Measurements from ENCODE around the gene BPIFB2.

The BPIFB2 gene

DNA sequence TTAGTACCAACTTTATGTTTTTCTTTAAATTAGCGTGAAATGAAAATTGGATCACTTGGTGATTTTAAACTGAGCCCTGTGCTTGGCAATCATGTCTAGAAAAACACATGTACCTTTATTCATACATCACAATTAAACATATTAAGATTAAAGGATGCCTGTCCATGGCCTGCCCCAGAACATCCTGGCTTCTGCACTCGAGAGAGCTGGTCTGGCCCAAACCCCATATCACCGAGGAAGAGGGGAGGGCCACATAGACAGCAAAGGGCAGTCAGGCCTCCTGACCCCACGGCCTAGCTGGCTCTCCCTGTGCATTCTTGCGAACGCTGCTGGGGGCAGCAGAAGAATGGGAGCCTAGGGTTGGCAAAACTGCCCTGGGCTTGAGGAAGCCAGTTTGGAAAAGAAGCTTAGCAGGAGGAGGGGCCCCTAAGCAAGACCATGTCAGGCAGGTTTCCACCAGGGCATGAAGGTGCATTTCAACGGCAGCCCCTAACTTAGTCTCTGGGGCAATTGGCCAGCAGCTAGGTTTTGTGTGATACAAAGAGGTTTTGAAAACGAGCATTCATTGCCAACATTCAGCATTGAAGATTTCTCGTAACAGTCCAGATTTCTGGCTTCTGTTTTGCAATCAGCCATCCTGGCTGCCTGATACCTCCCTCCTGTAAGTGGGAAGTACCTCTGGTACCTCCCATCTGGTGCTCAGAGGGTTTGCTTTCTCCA lies 54.8 kb downstream of the BPIFB2 start:
- DNase-seq (ENCODE audit: low read depth in 1 of 2, low spot score in 1 of 2): no peak
- in situ Hi-C loops (cut with HindIII; ENCODE audit: low pct_unique_long_range_greater_than_20kb, low sequenced_read_pairs): no loop called here
- no peak for TF ChIP-seq JUND (IDR thresholded peaks at IDR 0.05; ENCODE audit: low read depth)

DNA sequence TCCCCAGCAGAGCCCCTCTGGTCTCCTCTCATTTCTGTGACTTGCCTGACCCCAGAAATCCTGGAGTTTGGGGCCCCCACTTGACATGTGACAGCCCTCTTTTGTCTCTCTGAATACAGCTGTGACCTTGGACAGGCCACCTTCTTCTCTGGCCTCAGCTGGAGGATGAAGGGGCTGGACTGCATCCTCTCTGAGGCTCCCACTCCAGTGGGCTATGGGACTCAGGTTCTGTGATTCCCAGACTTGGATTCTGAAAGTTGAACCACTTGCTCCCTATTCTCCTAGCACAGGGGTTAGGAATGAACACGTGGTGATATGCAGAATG lies 55.3 kb downstream of the BPIFB2 start:
- in situ Hi-C loops (cut with HindIII; ENCODE audit: low pct_unique_long_range_greater_than_20kb, low sequenced_read_pairs): no loop called here
- no peak for TF ChIP-seq JUND (IDR thresholded peaks at IDR 0.05; ENCODE audit: low read depth)
- DNase-seq (ENCODE audit: low read depth in 1 of 2, low spot score in 1 of 2): no peak

DNA sequence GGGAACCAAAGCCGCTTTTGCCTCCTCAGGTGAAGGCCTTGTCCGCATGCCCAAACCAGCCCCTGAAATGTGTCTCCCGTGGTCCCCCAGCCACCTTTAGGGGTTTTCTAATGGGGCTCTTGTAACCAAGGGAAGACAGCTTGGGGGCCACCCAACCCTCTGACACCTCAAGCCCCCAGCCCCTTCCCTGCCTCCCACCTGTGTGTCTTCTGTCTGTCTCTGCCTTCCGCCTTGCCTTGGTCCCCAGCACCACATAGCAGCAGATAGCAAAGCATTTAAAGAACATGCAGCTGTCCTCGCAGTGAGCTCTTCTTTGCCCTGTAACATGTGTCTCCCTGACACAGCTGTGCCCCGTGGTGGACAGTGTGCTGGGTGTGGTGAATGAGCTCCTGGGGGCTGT lies 55.8 kb downstream of the BPIFB2 start:
- in situ Hi-C loops (cut with HindIII; ENCODE audit: low pct_unique_long_range_greater_than_20kb, low sequenced_read_pairs): no loop called here
- TF ChIP-seq JUND (IDR thresholded peaks at IDR 0.05; ENCODE audit: low read depth): no peak
- DNase-seq (ENCODE audit: low read depth in 1 of 2, low spot score in 1 of 2): no peak

DNA sequence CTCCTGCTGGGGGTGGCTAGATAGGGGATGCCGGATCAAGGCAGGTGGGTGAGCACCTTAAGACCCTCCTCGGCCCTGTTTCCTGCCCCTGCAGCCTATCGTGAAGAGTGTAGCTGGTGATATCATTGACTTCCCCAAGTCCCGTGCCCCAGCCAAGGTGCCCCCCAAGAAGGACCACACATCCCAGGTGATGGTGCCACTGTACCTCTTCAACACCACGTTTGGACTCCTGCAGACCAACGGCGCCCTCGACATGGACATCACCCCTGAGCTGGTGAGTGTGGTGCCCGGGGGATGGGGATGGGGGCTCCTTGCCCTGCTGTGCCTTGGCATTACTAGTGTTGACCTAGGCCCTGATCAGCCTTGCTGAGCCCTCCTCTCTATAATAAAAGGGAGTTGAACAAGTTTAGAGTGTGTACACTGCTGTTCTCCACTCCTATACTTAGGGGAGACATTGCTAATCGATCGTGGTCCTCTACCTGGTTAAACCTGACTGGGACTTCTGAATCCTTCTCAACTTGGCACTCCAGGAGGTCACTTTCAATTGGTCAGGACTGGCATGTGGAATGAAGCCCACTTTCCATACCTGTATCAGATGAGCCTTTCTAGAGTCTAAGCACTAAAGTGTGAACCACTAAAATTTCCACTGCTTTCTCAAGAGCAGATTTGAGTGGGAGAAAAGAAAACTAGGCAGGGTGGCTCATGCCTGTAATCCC lies 57.2 kb downstream of the BPIFB2 start:
- in situ Hi-C loops (cut with HindIII; ENCODE audit: low pct_unique_long_range_greater_than_20kb, low sequenced_read_pairs): no loop called here
- no peak for DNase-seq (ENCODE audit: low read depth in 1 of 2, low spot score in 1 of 2)

DNA sequence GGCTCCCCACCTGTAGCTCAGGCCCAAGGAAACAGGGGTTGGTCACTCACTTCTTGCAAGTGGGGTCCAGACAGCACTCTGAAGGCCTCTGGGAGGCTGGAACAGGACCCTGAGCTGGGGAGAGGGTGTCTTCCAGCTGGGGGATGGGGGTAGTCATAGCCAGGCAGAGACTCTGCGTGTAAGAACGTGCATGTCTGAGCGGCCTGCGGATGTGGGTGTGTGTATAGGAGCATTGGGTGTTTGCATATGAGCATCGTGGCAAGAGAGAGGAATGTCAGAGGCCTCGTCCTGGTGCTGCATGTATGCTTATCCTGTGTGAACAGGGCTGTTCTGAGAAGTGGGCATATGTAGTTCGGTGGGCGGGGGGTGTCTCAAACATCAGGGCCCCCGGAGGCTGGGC lies 58.3 kb downstream of the BPIFB2 start:
- TF ChIP-seq JUND (IDR thresholded peaks at IDR 0.05; ENCODE audit: low read depth): no peak
- DNase-seq (ENCODE audit: low read depth in 1 of 2, low spot score in 1 of 2): no peak
- in situ Hi-C loops (cut with HindIII; ENCODE audit: low pct_unique_long_range_greater_than_20kb, low sequenced_read_pairs): no loop called here

More for the DNA sequence above, 57.2 kb downstream of the BPIFB2 start:
- no peak for TF ChIP-seq JUND (IDR thresholded peaks at IDR 0.05; ENCODE audit: low read depth)

DNA sequence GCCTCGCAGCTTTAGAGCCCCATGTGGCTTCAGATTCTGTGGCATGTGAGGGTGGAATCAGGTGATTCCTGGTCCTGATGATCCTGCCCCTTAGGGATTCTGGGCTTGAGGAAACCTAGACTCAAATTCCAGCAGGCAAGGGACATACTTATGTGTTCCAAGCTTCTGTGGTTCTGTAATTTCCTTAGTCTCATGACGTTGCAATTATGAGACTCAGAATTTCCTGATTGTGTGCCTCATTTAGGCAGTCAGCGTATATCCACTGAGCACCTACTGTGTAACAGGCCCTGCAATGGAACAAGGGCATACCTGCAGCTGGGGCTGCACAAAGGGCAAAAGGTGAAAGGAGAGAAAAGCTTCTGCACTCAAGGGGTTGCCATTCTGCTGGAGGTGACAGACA lies 60.3 kb downstream of the BPIFB2 start:
- in situ Hi-C loops (cut with HindIII; ENCODE audit: low pct_unique_long_range_greater_than_20kb, low sequenced_read_pairs): no loop called here
- no peak for TF ChIP-seq JUND (IDR thresholded peaks at IDR 0.05; ENCODE audit: low read depth)
- no peak for DNase-seq (ENCODE audit: low read depth in 1 of 2, low spot score in 1 of 2)

DNA sequence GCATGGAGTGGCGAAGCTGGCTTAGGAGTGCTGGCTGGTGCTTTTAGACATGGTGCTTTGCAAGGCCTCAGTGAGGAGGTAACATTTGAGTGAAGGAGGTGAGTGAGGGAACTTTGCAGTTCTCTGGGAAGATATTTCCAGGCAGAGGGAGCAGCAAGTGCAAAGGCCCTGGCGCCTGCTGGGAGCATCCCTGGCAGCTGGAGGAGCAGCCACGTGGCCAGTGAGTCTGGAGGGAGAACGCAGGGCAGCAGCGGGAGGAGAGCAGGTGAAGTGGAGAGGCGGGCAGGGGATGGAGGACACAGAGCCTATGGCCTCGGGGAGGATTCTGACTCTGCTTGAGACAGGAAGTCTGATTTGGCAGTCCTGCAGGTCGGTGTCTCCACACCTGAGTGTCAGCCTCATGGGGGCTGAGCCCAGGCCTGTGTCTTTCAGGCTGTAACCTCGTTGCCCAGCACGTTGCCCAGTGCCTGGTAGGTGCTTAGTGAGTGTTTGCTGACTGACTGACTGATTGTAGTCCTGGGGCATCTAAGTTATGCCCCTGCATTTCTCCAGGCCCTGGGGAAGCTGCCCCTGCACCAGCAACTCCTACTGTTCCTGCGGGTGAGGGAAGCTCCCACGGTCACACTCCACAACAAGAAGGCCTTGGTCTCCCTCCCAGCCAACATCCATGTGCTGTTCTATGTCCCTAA lies 60.9 kb downstream of the BPIFB2 start:
- in situ Hi-C loops (cut with HindIII; ENCODE audit: low pct_unique_long_range_greater_than_20kb, low sequenced_read_pairs): no loop called here
- DNase-seq (ENCODE audit: low read depth in 1 of 2, low spot score in 1 of 2): no peak
- no peak for TF ChIP-seq JUND (IDR thresholded peaks at IDR 0.05; ENCODE audit: low read depth)

DNA sequence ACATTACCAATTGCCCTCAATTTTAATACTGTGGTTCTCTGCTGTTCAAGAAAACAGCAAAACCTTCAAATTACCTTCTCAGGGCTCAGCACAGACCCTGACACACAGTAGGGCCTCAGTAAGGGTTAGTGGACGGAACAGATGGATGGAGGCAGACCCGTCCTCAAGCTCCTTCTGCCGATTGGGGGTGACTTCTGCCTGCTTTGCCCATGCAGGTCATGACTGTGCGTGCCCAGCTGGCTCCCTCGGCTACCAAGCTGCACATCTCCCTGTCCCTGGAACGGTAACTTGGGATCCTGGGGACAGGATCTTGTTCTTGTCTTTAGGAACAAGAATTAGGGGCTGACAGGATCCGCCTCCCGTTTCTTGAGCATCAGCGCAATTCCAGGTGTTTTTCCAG lies 62.2 kb downstream of the BPIFB2 start:
- no peak for TF ChIP-seq JUND (IDR thresholded peaks at IDR 0.05; ENCODE audit: low read depth)
- no peak for DNase-seq (ENCODE audit: low read depth in 1 of 2, low spot score in 1 of 2)
- in situ Hi-C loops (cut with HindIII; ENCODE audit: low pct_unique_long_range_greater_than_20kb, low sequenced_read_pairs): no loop called here

DNA sequence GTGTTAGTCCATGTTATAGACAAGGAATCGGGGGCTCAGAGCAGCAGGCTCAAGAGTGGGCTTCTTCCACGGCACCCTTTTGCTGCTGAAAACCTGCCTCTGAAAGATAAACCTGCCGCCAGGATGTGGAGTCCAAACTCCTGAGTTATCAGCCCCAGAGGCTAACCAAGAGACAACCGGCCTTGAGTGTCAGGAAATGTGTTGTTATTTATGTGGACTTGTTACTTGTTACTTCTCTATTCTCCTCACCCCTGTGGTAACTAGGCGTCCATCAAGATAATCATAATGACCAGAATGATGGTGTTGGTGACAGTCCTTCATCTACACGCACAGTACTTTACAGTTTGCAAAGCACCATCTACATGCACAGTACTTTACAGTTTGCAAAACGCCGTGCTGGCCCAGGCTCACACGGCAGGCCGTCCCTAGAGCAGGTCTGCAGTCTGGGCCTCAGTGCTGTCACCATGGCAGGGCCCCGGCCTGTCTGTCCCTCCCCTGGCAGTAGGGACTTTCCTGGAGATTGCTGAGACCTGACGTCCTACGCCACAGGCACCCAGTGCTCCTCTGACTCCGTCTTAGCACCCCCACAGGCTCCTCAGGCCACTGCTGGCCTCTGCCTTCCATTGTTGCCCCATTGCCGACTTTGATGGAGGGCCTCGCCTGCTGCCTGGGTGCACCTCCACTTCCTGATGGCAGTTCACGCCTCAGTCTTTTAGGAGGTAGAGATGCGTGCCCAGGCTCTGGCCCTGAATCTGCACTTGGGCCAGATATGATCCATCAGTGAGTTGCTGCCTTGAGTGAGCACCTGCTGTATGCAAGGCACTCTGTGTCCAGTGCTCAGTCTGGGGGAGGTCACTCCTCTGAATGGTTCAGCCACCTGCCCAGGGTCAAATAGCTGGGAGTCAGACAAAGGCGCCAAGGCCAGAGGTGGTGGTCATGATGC lies 62.9 kb downstream of the BPIFB2 start:
- no peak for DNase-seq (ENCODE audit: low read depth in 1 of 2, low spot score in 1 of 2)
- in situ Hi-C loops (cut with HindIII; ENCODE audit: low pct_unique_long_range_greater_than_20kb, low sequenced_read_pairs): no loop called here
- no peak for TF ChIP-seq JUND (IDR thresholded peaks at IDR 0.05; ENCODE audit: low read depth)

DNA sequence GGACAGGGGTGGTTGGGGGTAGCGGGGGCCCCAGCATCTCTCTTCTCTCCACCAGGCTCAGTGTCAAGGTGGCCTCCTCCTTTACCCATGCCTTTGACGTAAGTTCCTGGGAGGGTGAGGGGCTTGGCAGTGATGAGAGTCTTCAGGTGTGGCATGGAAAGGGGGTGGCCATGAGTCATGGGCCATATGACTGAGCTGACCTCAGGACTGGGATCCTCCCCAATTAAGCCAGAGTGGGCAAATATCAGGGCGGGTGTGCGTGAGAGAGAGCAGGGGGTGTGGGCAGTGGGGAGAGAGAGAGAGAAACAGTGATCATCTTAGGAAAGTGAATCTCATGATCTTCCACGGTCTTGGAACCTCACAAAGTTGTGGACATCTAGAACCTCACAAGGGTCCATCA lies 63.7 kb downstream of the BPIFB2 start:
- in situ Hi-C loops (cut with HindIII; ENCODE audit: low pct_unique_long_range_greater_than_20kb, low sequenced_read_pairs): no loop called here
- no peak for TF ChIP-seq JUND (IDR thresholded peaks at IDR 0.05; ENCODE audit: low read depth)
- no peak for DNase-seq (ENCODE audit: low read depth in 1 of 2, low spot score in 1 of 2)

DNA sequence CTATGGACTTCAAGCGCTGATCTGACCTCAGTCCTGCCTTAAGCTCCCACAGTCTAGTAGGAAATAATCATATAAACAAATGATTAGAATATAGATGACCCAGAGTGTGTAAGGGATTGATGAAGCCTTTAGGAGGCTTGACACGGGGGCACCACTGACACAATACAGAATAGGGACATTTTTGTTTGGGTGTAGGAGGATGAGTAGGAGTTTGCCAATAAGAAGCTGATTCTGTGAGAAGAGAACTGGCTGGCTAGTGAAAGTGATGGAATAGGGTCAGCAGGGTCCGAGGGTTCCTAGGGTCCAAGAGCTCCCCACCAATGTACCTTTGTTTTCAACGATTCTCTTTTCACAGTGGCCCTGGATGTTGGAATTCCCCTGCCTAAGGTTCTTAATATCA lies 64.9 kb downstream of the BPIFB2 start:
- in situ Hi-C loops (cut with HindIII; ENCODE audit: low pct_unique_long_range_greater_than_20kb, low sequenced_read_pairs): no loop called here
- TF ChIP-seq JUND (IDR thresholded peaks at IDR 0.05; ENCODE audit: low read depth): no peak
- DNase-seq (ENCODE audit: low read depth in 1 of 2, low spot score in 1 of 2): no peak

DNA sequence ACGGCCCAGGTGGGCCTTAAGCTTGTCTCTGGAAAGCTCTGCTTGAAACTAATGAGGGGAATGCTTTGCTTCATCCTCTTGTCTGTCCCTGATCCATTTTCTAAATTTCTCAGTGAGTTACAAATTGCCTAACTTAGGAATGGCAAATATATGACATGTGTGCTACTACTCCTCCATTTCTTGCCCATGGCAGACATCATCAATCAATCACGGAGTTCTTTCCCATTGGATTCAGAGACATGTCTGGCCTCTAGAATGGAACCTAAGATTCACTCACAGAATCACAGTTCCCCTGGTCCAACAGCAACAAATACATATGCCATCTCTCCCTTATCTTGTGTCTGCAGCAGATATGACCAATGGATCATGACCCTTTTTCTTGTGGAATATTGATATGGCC lies 65.3 kb downstream of the BPIFB2 start:
- no peak for TF ChIP-seq JUND (IDR thresholded peaks at IDR 0.05; ENCODE audit: low read depth)
- in situ Hi-C loops (cut with HindIII; ENCODE audit: low pct_unique_long_range_greater_than_20kb, low sequenced_read_pairs): no loop called here
- peak in 1 of 2 experiments; percentile 12 for DNase-seq (ENCODE audit: low read depth in 1 of 2, low spot score in 1 of 2)
